Stimulated activated CD8-positive, alpha-beta memory T cell treated with anti-CD3 and anti-CD28 coated beads, Interleukin-7, amount 100 ng/mL, for 24 hours (primary cell): Measurements from ENCODE around the gene TPP1.

Experiments
- DNase-seq: peaks from one replicate; pipeline ENCODE4 v3.0.0-alpha.2; 2020; ENCODE audit warnings: low read depth

TPP1 gene

GRCh38 chr11:6646918-6647679 is 27.9 kb upstream of the TPP1 start:
- DNase-seq = no peak

GRCh38 chr11:6646576-6646917 is 27.3 kb upstream of the TPP1 start:
- DNase-seq = no peak

DNA sequence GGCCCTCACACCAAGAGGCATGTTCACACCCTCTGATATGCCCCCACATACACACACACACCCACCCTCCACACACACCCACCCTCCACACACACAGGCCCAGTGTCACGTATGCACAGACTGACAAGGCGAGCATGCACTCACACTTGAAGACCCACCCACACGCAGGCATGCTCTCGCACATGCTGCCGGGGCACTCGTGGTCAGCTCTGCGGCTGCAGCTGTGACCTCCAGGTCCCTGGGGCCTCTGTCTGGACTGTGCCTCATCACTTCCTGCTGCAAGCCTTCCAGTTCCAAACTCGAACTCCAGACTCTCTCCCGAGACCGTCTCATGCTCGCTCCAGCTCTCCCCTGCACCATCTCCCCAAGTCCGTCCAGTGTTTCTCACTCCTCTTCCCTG is 26.8 kb upstream of the TPP1 start:
- no peak for DNase-seq

GRCh38 chr11:6642957-6643356 is 23.7 kb upstream of the TPP1 start:
- DNase-seq = no peak

GRCh38 chr11:6640985-6641701 is 21.9 kb upstream of the TPP1 start:
- no peak for DNase-seq

DNA sequence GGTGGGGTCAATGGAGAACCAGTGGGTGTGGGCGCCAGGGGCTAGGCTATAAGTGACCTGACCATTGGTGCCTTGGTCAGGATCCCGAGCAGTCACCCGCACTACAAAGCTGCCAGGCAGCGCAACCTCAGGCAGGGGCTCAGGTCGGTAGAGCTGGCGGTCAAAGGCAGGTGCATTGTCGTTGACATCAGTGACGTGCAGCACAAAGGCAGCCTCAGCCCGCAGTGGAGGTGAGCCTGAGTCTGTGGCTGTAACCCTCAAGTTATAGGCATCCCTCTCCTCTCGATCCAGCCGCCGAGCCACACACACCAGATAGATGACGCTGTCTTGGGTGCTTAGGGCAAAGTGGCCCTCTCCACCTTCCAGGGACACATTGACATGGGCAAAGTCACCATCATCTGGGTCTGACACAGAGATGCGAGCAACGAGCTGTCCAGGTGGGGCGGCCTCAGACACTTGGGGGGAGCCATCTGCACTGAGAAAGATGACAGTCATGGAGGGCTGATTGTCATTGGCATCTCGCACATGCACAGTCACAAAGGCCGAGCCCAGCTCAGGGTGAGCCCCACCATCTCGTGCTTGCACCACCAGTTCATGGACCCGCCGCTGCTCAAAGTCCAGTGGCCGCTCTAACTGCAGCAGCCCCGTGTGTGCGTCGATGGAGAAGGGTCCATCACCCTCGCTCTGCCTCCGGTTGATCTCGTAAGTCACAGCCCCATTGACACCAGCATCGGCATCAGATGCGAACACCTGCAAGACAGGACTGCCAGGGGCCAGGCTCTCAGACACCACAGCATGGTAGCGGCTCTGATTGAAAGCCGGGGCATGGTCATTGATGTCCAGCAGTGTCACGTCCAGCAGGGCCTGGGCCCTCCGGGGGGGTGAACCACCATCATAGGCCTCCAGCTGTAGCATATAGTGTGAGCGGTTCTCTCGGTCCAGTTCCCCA is 21.1 kb upstream of the TPP1 start:
- DNase-seq = no peak

GRCh38 chr11:6638429-6638828 is 19.2 kb upstream of the TPP1 start:
- no peak for DNase-seq

GRCh38 chr11:6637871-6638270 is 18.6 kb upstream of the TPP1 start:
- no peak for DNase-seq

DNA sequence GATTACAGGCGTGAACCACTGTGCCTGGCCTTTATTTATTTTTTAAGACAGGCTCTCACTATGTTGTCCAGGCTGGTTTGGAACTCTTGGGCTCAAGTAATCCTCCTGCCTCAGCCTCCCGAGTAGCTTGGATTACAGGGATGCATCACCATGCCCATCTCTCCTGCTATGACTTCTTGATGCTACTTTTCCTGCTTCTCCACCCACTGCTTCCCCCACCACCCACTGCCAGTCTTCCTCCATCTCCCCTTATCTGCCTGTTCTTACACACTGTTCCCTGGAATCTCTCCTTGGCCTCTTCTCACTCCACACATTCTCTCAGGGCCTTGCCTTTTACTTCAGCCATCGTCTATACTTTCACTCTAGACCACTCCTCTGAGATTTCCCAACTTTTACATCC is 17.3 kb upstream of the TPP1 start:
- DNase-seq = no peak

DNA sequence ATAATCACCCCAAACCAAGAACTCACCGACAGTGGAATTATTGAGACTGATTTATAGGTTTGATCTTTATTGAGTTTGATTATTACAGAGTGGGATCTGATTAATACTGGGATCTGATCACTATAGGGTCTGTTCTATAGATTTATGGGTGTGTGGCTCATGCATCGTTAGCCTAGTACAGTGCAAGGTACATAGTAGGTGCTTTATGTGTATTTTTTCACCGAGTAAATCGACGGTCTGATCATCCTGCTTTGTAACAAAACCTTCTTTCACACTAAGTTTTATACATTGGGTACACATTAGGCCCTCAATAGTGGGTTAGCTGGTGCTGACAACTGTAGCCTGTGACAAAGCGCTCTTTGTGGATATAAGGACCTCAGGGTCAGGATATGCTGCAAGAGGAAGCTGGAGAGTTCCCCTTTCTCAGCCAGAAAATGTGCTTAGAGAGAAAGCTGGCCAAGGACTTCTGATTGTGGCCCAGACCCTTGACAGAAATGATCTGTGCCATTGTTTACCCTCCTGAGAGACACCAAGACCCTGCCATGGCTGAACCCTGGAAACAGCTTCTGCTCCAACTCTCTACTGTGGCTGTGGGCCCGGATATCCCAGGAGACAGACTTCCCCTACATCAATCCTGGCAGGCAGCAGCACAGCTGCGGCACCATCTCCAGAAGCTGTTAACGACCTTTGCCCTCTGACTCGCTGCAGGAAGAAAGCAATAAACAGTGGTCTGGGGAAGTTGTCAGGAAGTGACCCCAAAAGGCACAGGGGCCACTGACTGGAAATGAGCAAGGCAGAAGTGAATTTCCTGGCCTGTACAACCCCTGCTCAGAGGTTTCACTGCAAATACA is 16.1 kb upstream of the TPP1 start:
- no peak for DNase-seq

DNA sequence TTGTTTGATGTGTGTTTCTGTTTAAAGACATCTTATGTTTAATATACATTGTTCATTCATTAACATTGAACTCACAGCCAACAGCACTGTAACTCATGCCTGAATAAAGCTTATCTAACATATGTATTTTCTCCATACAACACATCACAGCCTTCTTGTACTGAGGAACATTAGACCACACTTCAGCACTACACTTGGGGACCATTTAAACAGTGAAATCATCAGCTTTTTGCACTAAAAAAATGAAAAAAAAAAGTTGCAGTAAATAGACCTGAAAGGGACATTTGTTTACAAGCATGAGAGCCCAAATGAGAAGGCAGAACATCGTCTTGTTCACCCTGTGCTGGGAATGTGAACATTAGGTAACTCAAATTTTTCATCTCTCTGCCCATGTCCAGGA is 15.3 kb upstream of the TPP1 start:
- DNase-seq = no peak

GRCh38 chr11:6633422-6634408 is 14.5 kb upstream of the TPP1 start:
- no peak for DNase-seq

DNA sequence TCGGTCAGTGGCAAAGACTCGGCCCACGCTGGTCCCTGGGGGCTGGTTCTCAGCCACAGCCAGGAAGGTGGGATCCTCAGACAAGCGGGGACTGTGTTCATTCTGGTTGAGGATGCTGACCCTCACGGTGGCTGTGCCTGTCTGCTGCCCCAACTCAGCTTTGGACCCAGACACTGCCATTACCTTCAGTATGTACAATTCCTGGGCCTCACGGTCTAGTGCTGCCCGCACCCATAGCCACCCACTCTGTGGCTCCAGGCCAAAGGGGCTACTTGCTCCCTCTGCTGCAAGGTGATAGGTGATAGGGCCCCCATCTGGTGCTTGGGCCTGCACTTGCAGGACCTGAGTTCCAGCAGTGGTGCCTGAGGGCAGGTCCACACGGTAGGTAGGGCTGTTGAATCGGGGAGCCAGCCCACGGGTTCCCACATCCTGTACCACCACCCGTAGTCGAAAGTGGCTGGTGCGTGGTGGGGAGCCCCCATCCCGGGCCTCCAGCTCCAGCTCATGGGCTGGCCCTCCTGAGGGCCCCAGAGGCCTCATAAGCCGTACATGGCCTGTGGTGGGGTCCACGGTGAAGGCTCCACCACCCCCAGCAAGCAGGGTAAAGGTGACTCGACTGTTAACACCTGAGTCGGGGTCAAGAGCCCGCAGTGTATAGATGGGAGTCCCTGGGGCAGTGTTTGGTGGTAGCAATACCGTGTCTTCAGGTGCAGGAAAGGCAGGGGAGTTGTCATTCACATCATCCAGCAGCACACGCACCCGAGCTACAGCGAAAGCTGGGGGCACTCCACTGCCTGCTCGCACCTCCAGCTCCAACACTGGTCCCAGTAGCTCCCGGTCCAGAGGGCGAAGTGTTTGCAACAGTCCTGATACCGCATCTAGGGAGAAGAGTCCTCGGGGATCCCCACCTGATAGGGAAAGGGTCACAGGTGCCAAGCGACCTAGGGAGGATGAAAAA is 13.2 kb upstream of the TPP1 start:
- DNase-seq = no peak

- DNase-seq = no peak
Measured at GRCh38 chr11:6631361-6631890, 12.2 kb upstream of the TPP1 start.

GRCh38 chr11:6630632-6631291 is 11.5 kb upstream of the TPP1 start:
- DNase-seq = no peak

- no peak for DNase-seq
Measured at GRCh38 chr11:6629892-6630631, 10.8 kb upstream of the TPP1 start.

DNA sequence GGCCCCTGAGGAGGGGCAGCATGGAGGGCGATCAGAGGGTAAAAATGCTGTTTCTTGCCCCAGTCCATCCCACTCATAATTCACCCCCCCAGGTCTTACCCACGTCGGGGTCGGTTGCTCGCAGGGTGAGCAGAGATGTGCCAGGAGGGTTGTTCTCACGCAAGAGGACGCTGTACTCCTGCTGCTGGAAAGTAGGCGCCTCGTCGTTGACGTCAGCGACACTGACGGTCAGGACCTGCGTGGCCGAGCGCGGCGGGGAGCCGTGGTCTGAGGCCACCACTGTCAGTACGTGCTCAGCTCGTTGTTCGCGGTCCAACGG is 10.3 kb upstream of the TPP1 start:
- no peak for DNase-seq

DNA sequence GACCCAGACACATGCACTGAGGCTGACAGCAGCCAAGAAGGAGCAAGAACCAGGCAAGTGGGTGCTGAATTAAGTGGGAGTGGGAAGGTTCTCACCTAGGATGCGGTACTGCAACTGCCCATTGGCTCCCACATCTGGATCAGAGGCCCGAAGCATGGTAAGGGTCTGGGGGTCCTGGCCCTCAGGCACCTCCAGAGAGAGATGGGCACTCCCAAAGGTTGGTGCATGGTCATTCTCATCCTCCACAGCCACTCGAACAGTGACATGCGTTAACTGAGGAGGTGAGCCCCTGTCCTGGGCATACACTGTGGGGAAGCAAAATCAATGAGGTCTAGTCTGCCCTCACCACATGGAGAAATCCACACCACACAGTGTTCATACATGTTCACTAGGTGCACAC is 9.3 kb upstream of the TPP1 start:
- no peak for DNase-seq
